Endothelial cell of umbilical vein (primary cell): ENCODE data around the gene SHISA9. TPM values are rescaled to one million over a fixed set of nuclear protein-coding genes. Genes with fewer than 3 reads are reported as not detected.

Experiments
- BruUV-seq: library from RNA; stranded (reverse); fragments of 400-500 nt; replicated peaks from 2 replicates; lab custom pipeline; 2021; lab: Mats Ljungman, UMichigan
- CTCF ChIA-PET: fragments of 300-600, 350-600 bp; sonication (Branson Sonifier 250); formaldehyde crosslinking; loops from one replicate; lab custom pipeline; 2021; ENCODE audit warnings: antibody characterized with exemption, inconsistent platforms; lab: Charles Lee
- POLR2A ChIA-PET: fragments of 300-600, 350-600 bp; sonication (Branson Sonifier 250); formaldehyde crosslinking; loops from one replicate; lab custom pipeline; 2021; ENCODE audit warnings: antibody characterized with exemption, inconsistent platforms; lab: Charles Lee
- DNase-seq: peaks from one replicate; pipeline ENCODE4 v3.0.0-alpha.2; 2011; ENCODE audit warnings: low read depth, low spot score
- FAIRE-seq: peaks from 2 replicates; lab custom pipeline; 2011; peaks lifted over from hg19 to GRCh38; lab: Jason Lieb, UNC
- H2AFZ ChIP-seq: 2 replicates; pipeline ENCODE4 v1.6.0; 2012; ENCODE audit warnings: low read depth, low read length, control low read depth, inconsistent platforms
- H3K27ac ChIP-seq: 2 replicates; pipeline ENCODE4 v1.5.1; 2011; ENCODE audit warnings: low read depth, mild to moderate bottlenecking, control low read depth, low read length, moderate library complexity; ENCODE audit not compliant: insufficient read depth
- H3K27me3 ChIP-seq, 2 experiments: 2 replicates each; pipeline versions ENCODE4 v1.6.0 to v1.6.1; 2011; ENCODE audit warnings: low read length in 2 of 2, mixed read lengths in 1 of 2; ENCODE audit not compliant: control insufficient read depth in 2 of 2, insufficient read depth in 2 of 2
- H3K36me3 ChIP-seq, 2 experiments: 2 replicates in 1 of 2; 3 replicates in 1 of 2; pipeline ENCODE4 v1.5.1; 2011; ENCODE audit warnings: low read length in 2 of 2, mild to moderate bottlenecking in 1 of 2, moderate library complexity in 1 of 2; ENCODE audit not compliant: control insufficient read depth in 2 of 2, insufficient read depth in 2 of 2; ENCODE audit errors: extremely low read depth in 1 of 2
- H3K4me1 ChIP-seq: 3 replicates; pipeline ENCODE4 v1.5.1; 2011; ENCODE audit warnings: mild to moderate bottlenecking, low read length; ENCODE audit not compliant: control insufficient read depth, insufficient read depth; ENCODE audit errors: extremely low read depth
- H3K4me2 ChIP-seq: 2 replicates; pipeline ENCODE4 v1.6.1; 2011; ENCODE audit warnings: low read length, control low read depth, mixed read lengths; ENCODE audit not compliant: insufficient read depth
- H3K4me3 ChIP-seq, 3 experiments: fragments of 200-600 bp in 1 of 3; sonication (generic), shearing (Covaris generic) in 1 of 3; replicated peaks in 1 of 3; 2 replicates each; pipeline ENCODE4 v1.5.1; 2011 to 2016; ENCODE audit warnings: control low read depth in 3 of 3, low read length in 3 of 3, mild to moderate bottlenecking in 2 of 3, inconsistent platforms in 1 of 3, low read depth in 1 of 3, moderate library complexity in 1 of 3; ENCODE audit not compliant: insufficient read depth in 1 of 3
- H3K79me2 ChIP-seq: 2 replicates; pipeline ENCODE4 v1.6.0; 2012; ENCODE audit warnings: low read length, inconsistent platforms; ENCODE audit not compliant: control insufficient read depth, insufficient read depth
- H3K9ac ChIP-seq: replicated peaks from 2 replicates; pipeline ENCODE3; 2011; ENCODE audit warnings: low read length, control low read depth; ENCODE audit not compliant: insufficient read depth; ENCODE audit errors: extremely low read depth
- H3K9me1 ChIP-seq: replicated peaks from 3 replicates; pipeline ENCODE4 v1.6.0; 2011; ENCODE audit warnings: mild to moderate bottlenecking, low read length; ENCODE audit not compliant: control insufficient read depth, insufficient read depth; ENCODE audit errors: extremely low read depth
- H3K9me3 ChIP-seq: replicated peaks from 2 replicates; pipeline ENCODE4 v1.5.1; 2012; ENCODE audit warnings: low read length, inconsistent platforms; ENCODE audit not compliant: control insufficient read depth, insufficient read depth
- H4K20me1 ChIP-seq: replicated peaks from 2 replicates; pipeline ENCODE3; 2011; ENCODE audit warnings: mild to moderate bottlenecking, low read length; ENCODE audit not compliant: control insufficient read depth, insufficient read depth; ENCODE audit errors: extremely low read depth
- CTCF ChIP-seq, 2 donors: IDR thresholded peaks; 1 replicate in 1 of 2; 2 replicates in 1 of 2; pipeline ENCODE4 v1.5.1; 2011; ENCODE audit warnings: low read length in 2 of 2, mild to moderate bottlenecking in 2 of 2, moderate library complexity in 2 of 2, control low read depth in 1 of 2, inconsistent platforms in 1 of 2, low read depth in 1 of 2; ENCODE audit not compliant: insufficient read depth in 1 of 2; ENCODE audit errors: extremely low read depth in 1 of 2
- EZH2 ChIP-seq: IDR thresholded peaks from 2 replicates; pipeline ENCODE4 v1.6.1; 2012; ENCODE audit warnings: borderline replicate concordance, low read depth, mild to moderate bottlenecking, moderate library complexity, low read length, inconsistent platforms; ENCODE audit not compliant: severe bottlenecking
- FOS ChIP-seq: IDR thresholded peaks from 2 replicates; pipeline ENCODE4 v1.6.1; 2011; ENCODE audit warnings: mild to moderate bottlenecking, low read length, moderate library complexity, borderline replicate concordance; ENCODE audit not compliant: insufficient read depth
- GATA2 ChIP-seq: IDR thresholded peaks from 2 replicates; pipeline ENCODE4 v1.7.0; 2011; ENCODE audit warnings: low read depth, mild to moderate bottlenecking, moderate library complexity, mixed read lengths, low read length; ENCODE audit not compliant: insufficient read length, insufficient read depth
- JUN ChIP-seq: IDR thresholded peaks from 2 replicates; pipeline ENCODE4 v1.6.1; 2011; ENCODE audit warnings: borderline replicate concordance, low read depth; ENCODE audit not compliant: insufficient read length, insufficient read depth
- MAX ChIP-seq: IDR thresholded peaks from 2 replicates; pipeline ENCODE4 v1.6.1; 2011; ENCODE audit not compliant: insufficient read depth, insufficient read length
- MYC ChIP-seq: IDR thresholded peaks from one replicate; pipeline ENCODE4 v1.6.1; 2011; ENCODE audit warnings: mild to moderate bottlenecking, low read depth, low read length
- POLR2A ChIP-seq: IDR thresholded peaks from 2 replicates; pipeline ENCODE4 v1.6.1; 2012; ENCODE audit warnings: low read depth, mild to moderate bottlenecking, control low read depth, low read length
- POLR2AphosphoS5 ChIP-seq: IDR thresholded peaks from 2 replicates; pipeline ENCODE4 v1.6.1; 2012; ENCODE audit warnings: low read depth, mild to moderate bottlenecking, control low read depth, low read length, moderate library complexity; ENCODE audit not compliant: insufficient read depth
- dilution Hi-C: fragments of 300-500 bp; cut with MboI; formaldehyde crosslinking; loops from one replicate; pipeline ENCODE4 v1.15.0; 2019; ENCODE audit warnings: low sequenced_read_pairs; ENCODE audit not compliant: extremely low pct_ligation_motif_present
- intact Hi-C: fragments of 100-400 bp; cut with micrococcal nuclease; formaldehyde crosslinking; loops from one replicate; pipeline ENCODE4 v1.10.0; 2022
- polyA plus RNA-seq, 4 experiments: library from polyadenylated mRNA; depleted of rRNA in 3 of 4; stranded (reverse) in 3 of 4; unstranded in 1 of 4; fragments of >200 nt; gene quantifications; 2 replicates each; pipeline versions ENCODE4 v1.2.1 to v1.2.3, GENCODE V29; 2011 to 2012; ENCODE audit warnings: missing spikeins in 1 of 4
- total RNA-seq: library from RNA; stranded (reverse); gene quantifications from 2 replicates; pipeline ENCODE4 v1.2.3, GENCODE V29; 2021

The SHISA9 gene
- total and polyA plus RNA-seq, 2 donors (not counting 3 experiments of a cell fraction or from before 2014, with no cell fraction given): not detected

- POLR2A ChIA-PET: no interaction called here
- intact Hi-C loops: no loop called here
- dilution Hi-C loops: no loop called here
- Histone ChIP-seq H3K27ac (no peak overlapping the region), H3K9me3 (peaks cover 2% of the 10 kb centered on the region), H4K20me1 (no peaks in the 10 kb centered on the region), H3K4me2 (no peak overlapping the region), H2AFZ (no peak overlapping the region), H3K9me1 (no peaks in the 10 kb centered on the region), H3K4me1 (no peaks in the 10 kb centered on the region), H3K79me2 (no peaks in the 10 kb centered on the region), H3K27me3 (no peaks in the 10 kb centered on the region), H3K9ac (no peak overlapping the region), H3K4me3 (no peak overlapping the region), H3K36me3 (no peaks in the 10 kb centered on the region)
- TF ChIP-seq EZH2 (no peak), GATA2 (no peak), MYC (no peak), CTCF (IDR thresholded peaks at IDR 0.05; ENCODE audit: extremely low read depth in 1 of 2, insufficient read depth in 1 of 2, low read depth in 1 of 2, low read length in 2 of 2) (no peak), POLR2AphosphoS5 (no peak), FOS (no peak), POLR2A (no peak), JUN (no peak), MAX (no peak)
- CTCF ChIA-PET: no interaction called here
- FAIRE-seq (no peak), DNase-seq (no peak)
- BruUV-seq: no TSS peak
Measured at GRCh38 chr16:12976496-12976895, 75.1 kb downstream of the SHISA9 start.
